GM21723 (cell line): ENCODE measurements around the gene TIMP3.

Experiments used
- ATAC-seq: cut with Tn5 transposase; IDR thresholded peaks from one replicate; pipeline ENCODE4 v1.9.1; 2021; ENCODE audit warnings: mild to moderate bottlenecking, moderate library complexity; ENCODE audit not compliant: unreplicated experiment

Gene TIMP3

GRCh38 chr22:32827049-32827602 is 25.6 kb downstream of the TIMP3 start:
- ATAC-seq = no peak

DNA sequence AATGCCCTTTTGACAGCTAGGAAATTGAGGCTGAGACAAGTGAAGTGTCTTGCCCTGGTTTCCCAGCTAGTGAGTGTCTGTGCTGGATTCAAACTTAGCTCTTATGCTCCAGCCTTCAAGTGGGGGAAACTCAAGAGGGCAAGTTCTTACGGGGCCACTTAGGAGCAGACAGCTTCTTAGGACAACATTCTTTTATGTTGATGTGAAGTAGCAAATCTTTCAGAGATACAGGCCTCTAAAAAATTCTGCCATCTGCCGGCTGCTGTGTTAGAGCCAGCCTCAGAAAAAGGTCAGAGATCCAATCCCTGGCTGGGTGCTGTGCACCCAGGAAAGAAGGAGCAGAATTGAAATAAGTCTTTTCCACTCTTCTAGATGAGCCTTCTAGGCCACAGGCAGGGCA is 26.6 kb downstream of the TIMP3 start:
- no peak for ATAC-seq

DNA sequence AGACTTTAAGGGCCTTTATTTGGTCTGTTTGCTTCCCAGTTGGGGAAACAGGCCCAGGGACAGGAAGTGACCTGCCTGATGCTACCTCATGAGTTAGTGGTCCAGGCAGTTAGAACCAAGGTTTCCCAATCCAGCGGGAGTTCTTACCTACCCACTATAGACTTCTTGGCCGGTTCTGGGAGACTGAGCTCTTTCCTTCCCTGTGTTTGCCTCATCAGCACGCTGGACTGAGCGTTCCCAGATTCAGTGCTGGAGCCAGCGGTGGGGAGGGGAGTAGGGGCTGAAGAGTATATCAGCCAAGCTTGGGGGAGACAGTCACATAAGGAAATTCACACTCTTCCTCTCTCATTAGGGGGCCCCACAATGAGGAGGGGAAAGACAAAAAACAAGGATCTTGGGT is 27.1 kb downstream of the TIMP3 start:
- no peak for ATAC-seq

DNA sequence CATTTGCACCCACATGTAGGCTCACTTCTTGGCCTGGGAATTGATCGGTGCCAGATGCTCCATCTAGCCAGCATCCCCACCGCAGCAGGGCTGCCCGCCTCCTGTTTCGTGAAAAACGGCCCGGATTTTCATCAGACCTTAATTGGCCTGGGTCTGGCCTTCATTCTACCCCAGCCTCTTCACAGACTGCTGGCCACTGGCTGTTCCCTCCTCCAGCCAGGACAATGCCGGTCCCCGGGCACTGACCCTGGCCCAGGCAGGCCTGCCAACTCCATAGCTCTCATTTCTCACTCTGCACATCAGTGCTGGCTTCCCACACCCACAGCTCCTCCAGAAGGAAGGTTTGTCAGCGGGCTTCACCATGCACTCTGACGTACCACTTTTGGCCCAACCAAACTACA is 27.9 kb downstream of the TIMP3 start:
- ATAC-seq = no peak

DNA sequence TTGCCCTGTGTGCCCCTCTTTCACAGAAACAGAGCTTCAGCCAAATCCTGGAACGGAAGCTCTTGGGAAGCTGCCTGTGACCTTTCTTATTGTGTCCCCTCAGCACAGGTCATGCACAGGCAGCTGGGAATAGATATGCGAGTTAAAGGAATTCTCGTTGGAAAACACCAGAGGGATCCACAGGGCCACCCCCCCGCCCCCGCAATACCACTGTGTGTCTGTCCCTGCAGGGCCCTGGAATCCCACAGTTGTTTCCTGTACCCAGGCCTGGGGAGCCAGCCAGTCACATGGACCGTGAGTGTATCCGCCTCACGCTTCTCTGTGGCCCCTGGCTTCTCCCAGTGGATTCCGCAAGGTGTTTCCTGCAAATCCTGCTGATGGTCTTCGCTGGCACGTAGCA is 29.0 kb downstream of the TIMP3 start:
- no peak for ATAC-seq

GRCh38 chr22:32830957-32831356 is 29.5 kb downstream of the TIMP3 start:
- no peak for ATAC-seq

- no peak for ATAC-seq
These were observed 30.1 kb downstream of the TIMP3 start for GRCh38 chr22:32831584-32831983.

DNA sequence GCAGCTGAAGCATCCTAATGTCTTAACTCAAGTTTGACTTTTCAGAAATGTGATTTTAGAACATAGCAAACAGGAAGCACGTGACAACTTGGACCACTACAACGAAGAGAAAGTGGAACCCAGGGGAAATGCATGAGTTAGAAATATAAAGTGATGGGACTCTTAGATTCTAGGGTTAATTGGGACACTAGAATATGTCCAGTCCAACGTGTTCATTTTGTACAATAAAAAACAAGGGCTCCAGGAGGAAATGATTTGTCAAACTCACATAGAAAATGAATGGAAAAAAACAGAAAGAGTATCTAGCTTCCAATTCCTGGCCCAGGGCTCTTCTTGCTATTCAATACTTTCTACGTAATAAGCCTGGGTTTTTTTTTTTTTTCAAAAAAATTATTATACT is 30.7 kb downstream of the TIMP3 start:
- no peak for ATAC-seq

GRCh38 chr22:32836280-32837123 is 35.0 kb downstream of the TIMP3 start:
- no peak for ATAC-seq

- ATAC-seq = no peak
These were observed 35.6 kb downstream of the TIMP3 start for GRCh38 chr22:32837142-32837541.

DNA sequence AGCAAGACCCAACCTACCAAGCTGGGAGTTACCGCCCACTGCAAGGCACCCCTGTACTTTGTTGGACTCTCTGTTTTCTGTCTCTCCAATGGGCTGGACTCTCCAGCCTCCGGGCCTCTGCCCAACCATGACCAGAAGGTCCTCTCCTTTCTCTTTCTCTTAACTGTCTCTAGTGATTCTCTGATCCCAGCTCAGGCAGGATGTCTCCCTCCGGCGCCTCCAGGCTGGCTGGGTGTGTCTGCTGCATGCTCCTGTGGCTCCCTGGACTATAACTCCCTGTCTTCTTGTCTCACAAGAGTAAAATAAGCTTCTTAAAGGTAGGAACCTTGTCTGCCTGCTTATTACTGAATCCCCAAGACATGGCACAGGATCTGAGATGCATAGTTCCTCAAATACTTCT is 36.3 kb downstream of the TIMP3 start:
- no peak for ATAC-seq

DNA sequence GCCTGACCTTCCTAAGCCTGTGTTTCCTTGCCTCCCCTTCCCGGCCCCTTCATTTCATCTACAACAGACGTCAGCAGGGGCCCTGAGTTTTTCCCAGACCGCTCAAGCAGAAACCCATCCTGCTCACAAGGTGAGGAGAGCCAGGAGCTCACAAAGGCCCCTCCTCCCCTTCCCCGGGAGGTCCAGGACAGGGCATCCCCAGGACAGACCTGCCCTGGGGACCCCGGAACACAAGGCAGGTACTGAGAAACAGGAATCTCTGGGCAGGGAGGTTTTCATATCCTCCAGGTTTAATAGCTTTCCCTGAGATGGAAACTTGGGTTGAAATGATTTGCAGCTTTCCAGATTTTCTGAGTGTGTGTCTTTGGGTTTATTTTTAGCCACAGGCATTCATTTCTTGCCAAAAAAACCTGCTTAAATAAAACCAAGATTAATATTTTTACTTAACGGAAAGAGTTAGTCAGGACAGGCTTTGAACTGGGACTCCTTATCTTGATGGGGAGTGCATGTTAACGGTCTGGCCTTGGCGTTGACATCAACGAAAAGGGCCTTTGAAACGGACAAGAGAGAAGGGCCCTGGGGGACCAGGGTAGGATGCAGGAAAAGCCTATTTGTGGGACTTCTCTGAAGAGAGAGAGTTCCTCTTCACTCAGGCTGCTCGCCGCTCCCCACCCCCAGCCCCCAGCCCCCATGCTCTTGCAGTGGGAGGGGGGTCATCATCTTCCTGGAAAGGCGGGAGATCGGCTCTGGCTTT is 38.5 kb downstream of the TIMP3 start:
- no peak for ATAC-seq

DNA sequence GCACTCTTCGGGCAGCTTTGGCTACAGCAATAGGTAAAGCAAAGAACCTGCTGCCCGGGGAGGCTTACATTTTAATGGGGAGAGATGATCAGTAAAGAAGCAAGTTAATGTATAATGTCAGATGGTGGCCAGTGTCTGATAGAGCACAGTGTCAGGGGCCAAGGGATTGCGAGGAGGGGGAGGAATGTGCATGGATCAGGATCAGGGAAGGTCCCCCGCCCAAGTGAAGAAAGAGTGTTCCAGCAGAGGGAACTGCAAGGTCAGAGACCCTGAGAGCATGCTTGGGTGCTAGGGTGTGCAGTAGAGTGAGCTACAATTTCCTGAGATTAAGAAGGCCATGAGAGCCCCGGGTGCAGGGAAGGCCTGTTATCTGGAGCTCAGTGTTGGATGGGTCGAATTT is 39.7 kb downstream of the TIMP3 start:
- no peak for ATAC-seq

DNA sequence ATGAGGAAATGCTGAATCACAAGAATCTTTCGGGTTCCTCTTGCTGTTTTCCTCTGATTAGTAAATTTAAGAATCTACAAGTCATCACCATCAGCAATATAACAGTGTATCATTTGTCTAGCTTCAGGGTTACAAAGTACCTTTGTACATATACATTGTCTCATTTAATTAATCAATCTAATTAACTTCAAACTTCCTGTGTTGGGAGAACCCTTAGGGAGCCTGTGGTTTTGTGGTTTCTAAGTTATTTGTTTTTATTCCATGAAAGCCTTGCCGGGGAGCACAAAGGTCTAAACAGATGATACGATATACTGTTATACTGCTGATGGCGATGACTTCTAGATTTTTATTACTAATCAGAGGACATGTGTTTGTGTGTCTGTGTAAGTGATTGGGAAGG is 41.0 kb downstream of the TIMP3 start:
- no peak for ATAC-seq

GRCh38 chr22:32843300-32843699 is 41.8 kb downstream of the TIMP3 start:
- ATAC-seq = no peak

DNA sequence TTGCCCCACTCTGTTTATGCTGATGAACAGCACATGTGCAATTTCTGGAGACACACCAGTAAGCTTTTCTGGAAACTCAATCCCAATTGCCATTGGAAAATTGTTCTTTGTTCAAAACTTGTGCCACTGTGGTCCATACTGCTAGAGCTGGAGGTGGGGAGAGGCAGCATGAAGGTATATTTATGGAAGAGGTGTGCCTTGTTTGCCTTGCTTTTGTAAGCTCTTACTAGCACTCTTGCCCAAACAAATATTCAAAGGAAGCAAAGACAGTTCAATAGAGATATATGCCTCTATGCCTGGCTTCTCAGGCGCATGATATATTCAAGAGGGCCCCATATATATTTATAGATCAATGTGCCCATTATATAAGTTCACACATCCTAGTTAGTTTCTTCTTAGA is 42.7 kb downstream of the TIMP3 start:
- no peak for ATAC-seq

- ATAC-seq = no peak
These were observed 45.4 kb downstream of the TIMP3 start for GRCh38 chr22:32846780-32847491.

GRCh38 chr22:32848226-32848625 is 46.7 kb downstream of the TIMP3 start:
- ATAC-seq = no peak

- ATAC-seq = no peak
These were observed 48.0 kb downstream of the TIMP3 start for GRCh38 chr22:32849501-32849900.

DNA sequence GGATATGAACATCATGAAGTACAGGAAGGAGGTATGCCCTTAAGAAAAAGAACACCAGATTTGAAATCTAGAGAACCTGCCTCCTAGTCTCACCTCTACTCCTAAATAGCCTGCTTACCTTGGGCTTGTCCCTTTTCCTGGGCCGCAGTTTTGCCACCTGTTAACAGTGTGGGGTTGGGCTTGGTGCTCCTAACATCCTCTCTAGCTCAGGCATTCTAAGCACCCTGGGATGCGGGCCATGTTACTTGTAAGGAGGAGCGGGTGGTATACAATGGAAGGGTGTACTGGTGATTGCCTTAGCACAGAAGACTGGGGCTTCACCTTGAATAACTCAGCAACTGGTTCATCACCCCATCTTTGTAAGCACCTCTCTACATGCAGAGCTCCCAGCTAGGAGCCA is 48.7 kb downstream of the TIMP3 start:
- ATAC-seq = no peak
